ENCODE results near the gene LAMA3. TPM values are rescaled to one million over a fixed set of nuclear protein-coding genes. Genes with fewer than 3 reads are reported as not detected.

The LAMA3 gene
- total RNA-seq, 3 donors from 2014 or later, result 0.08 to 0.20 (median 0.11) TPM

DNA sequence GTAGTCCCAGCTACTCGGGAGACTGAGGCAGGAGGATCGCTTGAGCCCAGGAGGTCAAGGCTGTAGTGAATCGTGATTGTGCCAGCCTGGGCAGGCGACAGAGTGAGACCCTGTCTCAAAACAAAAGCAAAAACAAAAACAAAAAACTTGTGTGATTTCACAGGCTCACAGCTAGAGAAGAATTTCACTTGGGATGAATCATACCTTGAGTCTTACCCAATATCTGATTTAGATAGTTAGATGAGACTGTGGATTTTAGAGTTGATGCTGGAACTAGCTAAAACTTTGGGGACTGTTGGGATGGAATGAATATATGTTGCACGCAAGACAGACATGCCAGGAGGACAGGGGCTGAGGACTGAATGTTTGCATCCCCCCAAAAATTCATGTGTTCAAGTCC lies 31.0 kb upstream of the LAMA3 start:
- ATAC-seq (no peak), DNase-seq (no peak)
- peaks cover 21% of the 10 kb centered on the region for H3K4me1 Mint-ChIP-seq (ENCODE audit: low read depth)
- peaks cover 27% of the 10 kb centered on the region for H3K27me3 Mint-ChIP-seq (ENCODE audit: low read depth)
- H3K9me3 Mint-ChIP-seq, result no peaks in the 10 kb centered on the region
- H3K4me3 Mint-ChIP-seq, result no peak overlapping the region
- no peaks in the 10 kb centered on the region for H3K36me3 Mint-ChIP-seq (ENCODE audit: insufficient read depth)

DNA sequence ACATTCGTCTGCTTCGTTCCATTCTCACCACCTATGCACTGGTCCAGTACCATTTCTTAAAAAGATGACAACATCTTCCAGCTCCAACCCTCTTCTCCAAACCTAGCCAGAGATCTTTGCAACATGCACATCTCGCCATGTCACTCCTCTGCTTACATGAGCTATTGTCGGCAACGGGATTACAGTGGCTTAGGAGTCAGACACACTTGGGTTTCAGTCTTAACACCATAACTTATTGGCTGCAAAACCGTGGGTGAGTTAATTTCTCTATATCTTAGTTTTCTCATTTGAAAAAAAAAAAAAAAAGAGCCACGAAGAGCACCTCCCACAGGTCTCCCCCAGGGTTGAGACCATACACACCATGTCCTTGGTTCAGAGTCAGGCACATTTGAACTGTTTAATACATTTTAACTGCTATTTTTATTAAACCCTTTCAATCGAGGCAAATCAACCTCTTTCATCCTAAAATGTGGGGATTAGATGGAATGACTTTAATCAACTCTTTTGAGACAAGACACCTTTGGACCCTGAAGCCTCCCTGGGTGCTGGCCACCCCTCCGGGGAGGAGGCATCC lies 27.4 kb upstream of the LAMA3 start:
- DNase-seq, result no peak
- Mint-ChIP-seq H3K4me1 (ENCODE audit: low read depth) (peaks cover 25% of the 10 kb centered on the region), H3K36me3 (ENCODE audit: insufficient read depth) (no peaks in the 10 kb centered on the region), H3K27me3 (ENCODE audit: low read depth) (peaks cover 26% of the 10 kb centered on the region), H3K4me3 (peak overlapping the region; percentile 73), H3K9me3 (no peaks in the 10 kb centered on the region)
- ATAC-seq, result peak; percentile 29 to 45

DNA sequence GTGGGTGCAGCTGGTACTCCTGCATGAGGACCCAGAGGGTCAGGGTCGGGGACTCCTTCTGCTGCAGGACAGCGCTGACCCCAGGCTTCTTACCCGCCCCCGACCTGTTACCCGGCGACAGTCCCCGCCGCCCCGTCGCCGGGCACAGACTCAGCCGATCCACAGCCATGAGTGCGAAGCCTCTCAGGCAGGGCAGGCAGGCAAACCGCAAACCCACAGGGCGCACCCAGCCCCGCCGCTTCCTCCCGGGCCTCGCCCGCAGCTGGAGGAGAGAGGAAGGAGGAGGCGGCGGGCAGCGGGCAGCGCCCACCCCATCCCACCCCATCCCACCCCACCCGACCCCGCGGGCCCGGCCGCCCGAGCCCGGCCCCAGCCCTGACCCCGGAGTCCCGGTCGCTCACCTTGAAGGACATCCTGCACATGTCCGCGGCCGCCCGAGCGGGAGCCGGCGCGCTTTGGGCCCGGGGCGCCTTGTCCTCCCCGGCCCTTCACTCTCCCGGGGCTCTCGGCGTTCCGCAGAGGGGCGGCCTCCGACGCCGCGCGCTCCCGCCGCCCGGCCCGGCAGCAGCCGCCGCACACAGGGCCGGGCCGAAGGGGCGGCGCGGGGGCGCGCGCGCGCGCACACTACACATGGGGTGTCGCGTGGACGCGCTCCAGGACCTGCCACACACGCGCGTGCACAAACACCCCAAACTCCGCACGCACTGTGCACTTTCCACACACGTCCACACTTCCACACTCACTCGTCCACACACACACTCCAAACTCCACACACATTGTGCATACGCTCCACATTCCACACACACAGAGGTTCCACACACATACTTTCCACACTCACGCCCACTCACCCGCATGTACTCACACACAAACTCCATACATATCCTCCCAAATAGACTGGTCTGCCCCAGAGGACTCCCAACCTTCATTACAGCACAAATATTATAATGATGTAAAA lies 26.7 kb upstream of the LAMA3 start, which contains the start of gene ANKRD29:
ANKRD29 (minus strand) TSS at position 603 of the 955 bp plus-strand sequence; CDS start at position 422, 181 bp downstream.
- Mint-ChIP-seq H3K4me1 (ENCODE audit: low read depth) (peaks cover 25% of the 10 kb centered on the region), H3K27me3 (ENCODE audit: low read depth) (peaks cover 24% of the 10 kb centered on the region), H3K36me3 (ENCODE audit: insufficient read depth) (no peaks in the 10 kb centered on the region), H3K4me3 (peak within 1 kb of the TSS; percentile 78), H3K9me3 (no peaks in the 10 kb centered on the region)
- DNase-seq (peak; percentile 27), ATAC-seq (peak; percentile 76 to 83)

DNA sequence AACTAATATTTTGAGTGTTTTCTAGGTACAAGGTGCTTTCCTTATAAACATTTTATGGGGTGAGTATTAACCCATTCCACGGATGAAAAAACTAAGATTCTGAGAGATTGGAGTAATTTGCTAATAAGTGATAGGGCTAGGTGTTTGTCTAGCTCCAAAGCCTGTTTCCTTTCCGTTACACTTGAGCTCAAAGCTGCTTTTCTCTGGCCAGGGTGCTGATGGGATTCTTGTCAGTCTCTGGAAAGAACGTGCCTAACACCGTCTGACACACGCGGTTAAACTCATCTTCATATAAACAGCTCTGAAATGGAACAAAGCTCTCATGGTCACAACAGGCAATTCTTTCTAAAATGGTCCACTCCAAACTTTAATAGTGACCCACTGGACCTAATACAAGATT lies 24.6 kb upstream of the LAMA3 start:
- H3K9me3 Mint-ChIP-seq, result no peaks in the 10 kb centered on the region
- peaks cover 25% of the 10 kb centered on the region for H3K4me1 Mint-ChIP-seq (ENCODE audit: low read depth)
- no peaks in the 10 kb centered on the region for H3K36me3 Mint-ChIP-seq (ENCODE audit: insufficient read depth)
- ATAC-seq, result no peak
- H3K27me3 Mint-ChIP-seq (ENCODE audit: low read depth), result peaks cover 19% of the 10 kb centered on the region
- no peak overlapping the region for H3K4me3 Mint-ChIP-seq
- DNase-seq, result no peak

DNA sequence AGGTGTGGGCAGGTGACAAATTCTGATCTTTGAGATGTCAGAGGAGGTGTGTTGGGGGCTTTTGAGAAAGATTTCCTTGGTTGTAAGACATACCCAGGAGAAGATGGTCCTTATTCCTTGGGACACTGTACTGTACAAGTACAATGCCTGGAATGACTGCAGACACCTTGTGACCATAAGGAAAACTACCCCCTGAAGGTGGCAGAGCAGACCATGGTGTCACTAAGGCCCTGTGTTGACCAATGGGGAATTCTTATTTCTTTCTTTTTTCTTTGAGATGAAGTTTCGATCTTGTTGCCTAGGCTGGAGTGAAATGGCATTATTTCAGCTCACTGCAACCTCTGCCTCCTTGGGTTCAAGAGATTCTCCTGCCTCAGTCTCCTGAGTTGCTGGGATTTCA lies 22.1 kb upstream of the LAMA3 start:
- Mint-ChIP-seq H3K9me3 (no peaks in the 10 kb centered on the region), H3K4me3 (no peak overlapping the region), H3K36me3 (ENCODE audit: insufficient read depth) (no peaks in the 10 kb centered on the region), H3K27me3 (ENCODE audit: low read depth) (peaks cover 7% of the 10 kb centered on the region), H3K4me1 (ENCODE audit: low read depth) (peaks cover 11% of the 10 kb centered on the region)
- no peak for DNase-seq
- ATAC-seq, result no peak

DNA sequence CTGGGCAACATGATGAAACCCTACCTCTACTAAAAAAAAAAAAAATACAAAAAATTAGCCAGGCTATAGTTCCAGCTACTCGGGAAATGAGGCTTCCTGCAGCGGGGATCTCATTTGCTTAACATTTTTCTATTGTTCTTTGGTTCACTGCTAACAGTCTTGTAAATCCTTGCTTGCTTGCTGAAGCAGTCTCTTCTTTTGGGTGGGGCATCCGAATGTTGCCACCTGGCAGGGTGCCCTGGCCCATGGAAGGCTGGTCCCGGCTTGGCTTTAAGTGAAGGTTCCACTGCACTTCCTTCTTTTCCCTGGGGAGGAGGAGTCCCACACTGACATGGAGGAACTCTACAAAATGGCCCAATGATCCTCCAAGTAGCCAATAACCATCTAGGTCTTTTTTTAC lies 20.5 kb upstream of the LAMA3 start:
- ATAC-seq (no peak), DNase-seq (no peak)
- peaks cover 4% of the 10 kb centered on the region for H3K27me3 Mint-ChIP-seq (ENCODE audit: low read depth)
- H3K4me3 Mint-ChIP-seq, result no peak overlapping the region
- H3K4me1 Mint-ChIP-seq (ENCODE audit: low read depth), result peaks cover 2% of the 10 kb centered on the region
- H3K9me3 Mint-ChIP-seq, result no peaks in the 10 kb centered on the region
- H3K36me3 Mint-ChIP-seq (ENCODE audit: insufficient read depth), result no peaks in the 10 kb centered on the region

DNA sequence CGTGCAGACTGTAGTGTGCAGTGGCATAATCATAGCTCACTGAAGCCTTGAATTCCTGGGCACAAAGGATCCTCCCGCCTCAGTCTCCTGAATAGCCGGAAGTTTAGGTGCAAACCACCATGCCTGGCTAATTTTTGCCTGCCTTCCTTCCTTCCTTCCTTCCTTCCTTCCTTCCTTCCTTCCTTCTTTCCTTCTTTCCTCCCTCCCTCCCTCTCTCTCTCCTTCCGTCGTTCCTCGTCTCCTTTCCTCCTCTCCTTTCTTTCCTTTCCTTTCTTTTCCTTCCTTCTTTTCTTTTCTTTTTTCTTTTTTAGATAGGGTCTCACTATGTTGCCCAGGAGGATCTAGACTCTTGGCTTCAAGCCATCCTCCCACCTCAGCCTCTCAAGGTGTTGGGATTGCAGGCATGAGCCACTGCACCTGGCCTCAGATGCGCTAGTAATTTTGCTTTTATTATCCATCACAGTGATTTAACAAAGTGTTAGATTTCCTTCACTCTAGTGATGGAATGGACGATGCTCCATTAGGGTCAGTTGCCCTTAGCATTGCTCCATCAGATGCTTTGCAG lies 20.0 kb upstream of the LAMA3 start:
- Mint-ChIP-seq H3K4me3 (no peak overlapping the region), H3K27me3 (ENCODE audit: low read depth) (peaks cover 4% of the 10 kb centered on the region), H3K36me3 (ENCODE audit: insufficient read depth) (no peaks in the 10 kb centered on the region), H3K9me3 (no peaks in the 10 kb centered on the region), H3K4me1 (ENCODE audit: low read depth) (peaks cover 2% of the 10 kb centered on the region)
- ATAC-seq (no peak), DNase-seq (no peak)

DNA sequence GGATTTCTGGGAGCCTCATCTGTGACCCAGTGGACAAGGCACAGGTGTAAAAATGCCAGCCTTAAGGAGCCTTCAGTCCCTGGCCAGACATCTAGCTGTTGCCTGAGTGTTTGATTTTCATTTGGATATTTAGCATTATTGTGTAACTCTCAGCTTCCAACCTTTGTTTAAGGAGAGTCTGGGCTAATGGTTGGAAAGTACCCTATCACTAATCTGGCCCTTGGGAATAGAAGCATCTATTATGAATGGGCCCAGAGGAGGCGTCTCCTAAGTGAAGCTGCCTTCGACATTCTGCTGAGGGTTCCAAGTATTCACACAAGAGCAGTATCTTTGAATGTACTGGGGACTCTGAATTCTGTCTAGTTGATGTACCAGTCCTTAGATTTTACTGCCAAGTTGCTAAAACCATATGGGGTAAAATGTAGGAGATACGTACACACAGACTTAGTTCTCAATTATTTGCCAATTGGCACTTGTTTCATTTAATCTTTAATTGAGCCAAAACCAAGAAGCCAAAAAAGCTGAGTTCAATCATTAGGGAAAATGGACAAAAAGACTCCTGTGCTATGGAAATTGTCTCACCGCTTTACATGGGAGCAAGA lies 19.3 kb upstream of the LAMA3 start:
- ATAC-seq (no peak), DNase-seq (no peak)
- no peak overlapping the region for H3K4me3 Mint-ChIP-seq
- no peaks in the 10 kb centered on the region for H3K36me3 Mint-ChIP-seq (ENCODE audit: insufficient read depth)
- H3K27me3 Mint-ChIP-seq (ENCODE audit: low read depth), result peaks cover 4% of the 10 kb centered on the region
- peaks cover 2% of the 10 kb centered on the region for H3K4me1 Mint-ChIP-seq (ENCODE audit: low read depth)
- no peaks in the 10 kb centered on the region for H3K9me3 Mint-ChIP-seq

DNA sequence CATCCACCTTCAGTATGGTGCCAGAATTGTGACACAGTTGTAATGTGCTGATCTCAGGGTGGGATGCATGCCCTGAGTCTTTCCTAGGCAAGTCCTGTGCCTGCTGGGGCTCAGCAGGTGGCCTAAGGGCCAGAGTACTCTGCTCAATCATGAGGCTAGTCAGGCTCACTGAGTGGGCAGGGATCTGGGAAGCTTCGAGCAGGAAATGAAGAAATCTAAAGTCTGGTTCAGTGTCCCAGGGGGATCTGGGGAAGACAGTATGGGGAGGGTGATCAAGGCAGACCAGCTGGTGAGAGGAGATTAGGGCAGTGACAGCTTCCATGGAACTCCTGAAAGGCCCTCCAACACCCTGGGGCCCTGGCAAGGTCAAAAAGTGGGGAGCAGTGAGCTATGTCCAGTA lies 17.7 kb upstream of the LAMA3 start:
- no peak for DNase-seq
- Mint-ChIP-seq H3K27me3 (ENCODE audit: low read depth) (peaks cover 4% of the 10 kb centered on the region), H3K36me3 (ENCODE audit: insufficient read depth) (no peaks in the 10 kb centered on the region), H3K4me1 (ENCODE audit: low read depth) (no peaks in the 10 kb centered on the region), H3K9me3 (no peaks in the 10 kb centered on the region), H3K4me3 (no peak overlapping the region)
- ATAC-seq, result no peak

DNA sequence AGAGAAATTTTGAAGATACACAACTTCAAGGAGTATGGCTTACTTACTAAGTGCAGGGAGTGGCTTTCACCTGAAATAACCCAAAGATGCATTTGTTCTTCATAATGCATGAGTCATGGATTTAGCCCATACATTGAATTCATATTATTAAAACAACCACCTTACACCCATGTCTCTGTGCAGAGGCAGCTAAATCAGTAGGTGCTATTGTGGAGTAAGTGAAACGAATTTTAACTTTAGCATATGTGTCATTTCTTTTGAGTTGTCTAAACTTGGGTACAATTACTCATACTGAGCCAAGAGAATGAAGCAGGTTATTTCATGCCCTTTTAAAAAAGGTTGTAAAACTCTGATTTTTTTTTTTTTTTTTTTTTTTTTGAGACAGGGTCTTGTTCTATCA lies 15.5 kb upstream of the LAMA3 start:
- H3K4me1 Mint-ChIP-seq (ENCODE audit: low read depth), result no peaks in the 10 kb centered on the region
- peaks cover 5% of the 10 kb centered on the region for H3K27me3 Mint-ChIP-seq (ENCODE audit: low read depth)
- H3K36me3 Mint-ChIP-seq (ENCODE audit: insufficient read depth), result no peaks in the 10 kb centered on the region
- DNase-seq (no peak), ATAC-seq (peak; percentile 86 to 87)
- H3K4me3 Mint-ChIP-seq, result no peak overlapping the region
- no peaks in the 10 kb centered on the region for H3K9me3 Mint-ChIP-seq

DNA sequence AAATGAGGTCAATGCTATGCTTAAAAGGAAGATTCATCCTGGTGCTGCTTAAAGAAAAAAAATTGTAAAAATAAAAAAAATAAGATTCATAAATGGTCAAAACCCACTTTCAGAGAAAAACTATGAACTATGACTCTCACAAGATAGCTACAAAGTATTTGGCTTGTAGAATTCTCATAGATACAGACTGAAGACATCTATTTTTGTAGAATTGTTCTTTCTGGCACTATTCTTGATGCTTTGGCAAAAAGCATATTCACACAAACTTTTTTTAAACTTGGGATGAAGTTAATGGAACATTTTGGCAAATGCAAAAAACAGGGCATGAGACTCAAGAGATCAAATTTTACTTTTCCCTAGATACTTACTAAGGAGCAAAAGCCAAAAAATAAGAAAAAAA lies 14.0 kb upstream of the LAMA3 start:
- no peak for ATAC-seq
- Mint-ChIP-seq H3K4me3 (no peak overlapping the region), H3K9me3 (no peaks in the 10 kb centered on the region)

DNA sequence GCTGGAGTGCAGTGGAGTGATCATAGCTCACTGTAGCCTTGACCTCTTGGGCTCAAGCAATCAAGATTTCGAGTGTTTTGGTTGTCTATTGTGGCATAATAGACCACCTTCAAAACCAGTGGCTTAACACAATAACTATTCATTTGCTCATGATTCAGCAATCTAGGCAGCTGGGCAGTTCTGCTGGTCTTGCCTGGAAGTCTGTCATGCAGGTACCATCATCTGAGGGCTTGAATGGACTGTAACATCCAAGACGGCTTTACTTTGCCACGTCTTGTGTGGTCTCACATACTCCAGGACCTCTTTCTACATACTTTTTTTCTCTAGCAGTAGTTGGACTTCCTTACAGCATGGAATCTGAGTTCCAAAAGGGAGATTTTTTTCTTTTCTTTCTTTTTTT lies 13.4 kb upstream of the LAMA3 start:
- ATAC-seq (no peak), DNase-seq (no peak)
- no peaks in the 10 kb centered on the region for H3K4me1 Mint-ChIP-seq (ENCODE audit: low read depth)
- H3K36me3 Mint-ChIP-seq (ENCODE audit: insufficient read depth), result no peaks in the 10 kb centered on the region
- H3K9me3 Mint-ChIP-seq, result no peaks in the 10 kb centered on the region
- H3K4me3 Mint-ChIP-seq, result no peak overlapping the region
- peaks cover 12% of the 10 kb centered on the region for H3K27me3 Mint-ChIP-seq (ENCODE audit: low read depth)

More for the DNA sequence above, 14.0 kb upstream of the LAMA3 start:
- no peak for DNase-seq
- no peaks in the 10 kb centered on the region for H3K4me1 Mint-ChIP-seq (ENCODE audit: low read depth)
- peaks cover 12% of the 10 kb centered on the region for H3K27me3 Mint-ChIP-seq (ENCODE audit: low read depth)
- no peaks in the 10 kb centered on the region for H3K36me3 Mint-ChIP-seq (ENCODE audit: insufficient read depth)

DNA sequence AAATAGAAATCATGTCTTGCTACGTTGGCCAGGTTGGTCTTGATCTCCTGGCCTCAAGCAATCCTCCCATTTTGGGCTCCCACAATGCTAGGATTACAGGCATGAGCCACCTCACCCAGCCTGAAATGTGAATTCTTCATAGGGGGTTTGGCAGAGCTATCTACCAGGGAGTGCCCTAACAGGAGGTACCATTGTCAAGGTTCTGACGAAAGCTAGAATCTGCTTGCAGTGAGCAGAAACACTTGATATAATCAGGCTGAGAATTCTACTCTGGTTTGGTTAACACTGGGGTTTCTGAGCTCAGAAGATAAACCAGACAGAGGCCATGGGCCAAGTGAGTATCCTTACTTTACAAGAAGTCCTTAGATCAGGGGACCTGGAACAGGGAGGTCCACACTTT lies 7.2 kb upstream of the LAMA3 start:
- no peaks in the 10 kb centered on the region for H3K4me1 Mint-ChIP-seq (ENCODE audit: low read depth)
- peaks cover 32% of the 10 kb centered on the region for H3K27me3 Mint-ChIP-seq (ENCODE audit: low read depth)
- no peaks in the 10 kb centered on the region for H3K9me3 Mint-ChIP-seq
- ATAC-seq, result no peak
- H3K4me3 Mint-ChIP-seq, result no peak overlapping the region
- DNase-seq, result no peak
- no peaks in the 10 kb centered on the region for H3K36me3 Mint-ChIP-seq (ENCODE audit: insufficient read depth)

DNA sequence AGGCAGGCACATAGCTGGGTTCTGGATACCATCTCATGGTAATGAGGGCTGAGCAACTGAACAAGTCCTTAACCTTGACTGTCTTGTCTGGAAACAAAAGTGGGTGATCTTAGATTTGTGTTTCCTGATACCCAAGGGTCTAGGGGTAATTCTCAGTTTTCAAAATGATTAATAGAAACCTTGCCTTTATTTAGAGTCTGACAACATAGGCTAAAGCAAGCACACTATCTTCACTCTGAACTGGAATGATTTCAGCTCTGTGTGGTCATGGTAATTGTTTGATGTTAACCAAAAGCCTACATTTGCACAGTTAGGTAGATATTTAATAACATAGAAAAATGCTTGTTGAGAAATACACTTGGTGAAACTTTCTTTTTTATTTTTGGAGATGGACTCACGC lies 6.8 kb upstream of the LAMA3 start:
- no peak overlapping the region for H3K4me3 Mint-ChIP-seq
- peaks cover 36% of the 10 kb centered on the region for H3K27me3 Mint-ChIP-seq (ENCODE audit: low read depth)
- no peaks in the 10 kb centered on the region for H3K9me3 Mint-ChIP-seq
- no peaks in the 10 kb centered on the region for H3K4me1 Mint-ChIP-seq (ENCODE audit: low read depth)
- DNase-seq, result no peak
- H3K36me3 Mint-ChIP-seq (ENCODE audit: insufficient read depth), result no peaks in the 10 kb centered on the region
- ATAC-seq, result no peak

Measured in activated T-cell treated with anti-CD3 and anti-CD28 coated beads, Interleukin-2, amount 50 U/mL, for 4 hours (primary cell).